Liver (tissue), 9 donors: ENCODE measurements around the gene SIGLEC1. TPM values are rescaled to one million over a fixed set of nuclear protein-coding genes. Genes with fewer than 3 reads are reported as not detected.
A peak's percentile ranks its signal among the peaks of the same experiment; 100 is the strongest.

Source experiments
- DNase-seq: peaks from one replicate; pipeline ENCODE4 v3.0.0-alpha.2; 2017; ENCODE audit warnings: low spot score
- H3K27ac ChIP-seq, 2 donors: one replicate each; pipeline ENCODE4 v1.7.0; 2013; ENCODE audit warnings: inconsistent platforms in 2 of 2, low read length in 2 of 2, control low read depth in 1 of 2, low read depth in 1 of 2, mild to moderate bottlenecking in 1 of 2
- H3K27me3 ChIP-seq, 4 donors: one replicate each; pipeline versions ENCODE4 v1.6.1 to v1.7.0; 2013; ENCODE audit warnings: low read length in 3 of 4, inconsistent platforms in 1 of 4, mild to moderate bottlenecking in 1 of 4, moderate library complexity in 1 of 4; ENCODE audit not compliant: control insufficient read depth in 4 of 4, insufficient read depth in 4 of 4
- H3K36me3 ChIP-seq, 4 donors: one replicate each; pipeline versions ENCODE4 v1.6.1 to v1.7.0; 2013; ENCODE audit warnings: low read length in 3 of 4, mild to moderate bottlenecking in 3 of 4, low read depth in 1 of 4, moderate library complexity in 1 of 4; ENCODE audit not compliant: control insufficient read depth in 4 of 4, insufficient read depth in 3 of 4
- H3K4me1 ChIP-seq, 4 donors: one replicate each; pipeline versions ENCODE4 v1.6.1 to v1.7.0; 2013; ENCODE audit warnings: low read length in 3 of 4, mild to moderate bottlenecking in 3 of 4, moderate library complexity in 1 of 4; ENCODE audit not compliant: control insufficient read depth in 4 of 4, insufficient read depth in 4 of 4
- H3K4me3 ChIP-seq, 3 donors: one replicate each; pipeline versions ENCODE4 v1.6.1 to v1.7.0; 2013; ENCODE audit warnings: low read length in 3 of 3, control low read depth in 1 of 3, low read depth in 1 of 3, mild to moderate bottlenecking in 1 of 3
- H3K9ac ChIP-seq, 2 donors: one replicate each; pipeline ENCODE4 v1.7.0; 2013; ENCODE audit warnings: low read length in 2 of 2, mild to moderate bottlenecking in 2 of 2, moderate library complexity in 2 of 2, control low read depth in 1 of 2, low read depth in 1 of 2
- H3K9me3 ChIP-seq, 4 donors: one replicate each; pipeline versions ENCODE4 v1.6.1 to v1.7.0; 2013; ENCODE audit warnings: low read length in 3 of 4; ENCODE audit not compliant: control insufficient read depth in 4 of 4
- EGR1 ChIP-seq, 2 donors: IDR thresholded peaks; 2 replicates each; pipeline ENCODE4 v1.6.1; 2016 to 2018; ENCODE audit warnings: antibody characterized with exemption in 2 of 2, low read depth in 2 of 2
- FOXA1 ChIP-seq: IDR thresholded peaks from 2 replicates; pipeline ENCODE4 v1.6.1; 2016; ENCODE audit warnings: antibody characterized with exemption
- FOXA2 ChIP-seq: IDR thresholded peaks from 2 replicates; pipeline ENCODE4 v1.6.1; 2016; ENCODE audit warnings: antibody characterized with exemption
- GABPA ChIP-seq, 2 donors: IDR thresholded peaks in 1 of 2; conservative IDR thresholded peaks in 1 of 2; 2 replicates each; pipeline ENCODE4 v1.6.1; 2016; ENCODE audit warnings: antibody characterized with exemption in 2 of 2, mild to moderate bottlenecking in 1 of 2, moderate library complexity in 1 of 2
- HNF4A ChIP-seq, 2 donors: conservative IDR thresholded peaks; 2 replicates each; pipeline ENCODE4 v1.6.1; 2016; ENCODE audit warnings: antibody characterized with exemption in 2 of 2, mild to moderate bottlenecking in 2 of 2
- HNF4G ChIP-seq: IDR thresholded peaks from 2 replicates; pipeline ENCODE4 v1.6.1; 2016; ENCODE audit warnings: antibody characterized with exemption
- JUND ChIP-seq, 2 donors: IDR thresholded peaks; 2 replicates each; pipeline ENCODE4 v1.6.1; 2016; ENCODE audit warnings: antibody characterized with exemption in 2 of 2
- NR2F2 ChIP-seq: IDR thresholded peaks from 2 replicates; pipeline ENCODE4 v1.6.1; 2016; ENCODE audit warnings: antibody characterized with exemption
- RAD21 ChIP-seq, 2 donors: IDR thresholded peaks; 2 replicates each; pipeline ENCODE4 v1.6.1; 2016; ENCODE audit warnings: antibody characterized with exemption in 2 of 2, mild to moderate bottlenecking in 2 of 2
- RXRA ChIP-seq, 2 donors: IDR thresholded peaks; 2 replicates each; pipeline ENCODE4 v1.6.1; 2017 to 2018; ENCODE audit warnings: antibody characterized with exemption in 2 of 2, mild to moderate bottlenecking in 1 of 2
- SP1 ChIP-seq: IDR thresholded peaks from 2 replicates; pipeline ENCODE4 v1.6.1; 2018; ENCODE audit warnings: antibody characterized with exemption, mild to moderate bottlenecking
- TAF1 ChIP-seq: conservative IDR thresholded peaks from 2 replicates; pipeline ENCODE4 v1.6.1; 2016; ENCODE audit warnings: antibody characterized with exemption, mild to moderate bottlenecking
- YY1 ChIP-seq: IDR thresholded peaks from 2 replicates; pipeline ENCODE4 v1.6.1; 2016; ENCODE audit warnings: antibody characterized with exemption, mild to moderate bottlenecking
- WGBS: extraction: QIAGEN DNeasy Blood & Tissue Kit; methylation state at CpG from one replicate; pipeline ENCODE4 v1.1.7; 2013; 5-methylcytosine and 5-hydroxymethylcytosine counted together
- polyA plus RNA-seq, 2 donors: library from polyadenylated mRNA; stranded (reverse) in 1 of 2; unstranded in 1 of 2; fragments of 200-250 nt in 1 of 2; fragments of >200 nt in 1 of 2; fragmentation: Nextera tagmentation in 1 of 2; extraction: Ambion mirVana in 1 of 2; gene quantifications; one replicate each; pipeline versions ENCODE4 v1.2.1 to v1.2.3, GENCODE V29; 2013 to 2015
- total RNA-seq, 2 donors: library from RNA; depleted of rRNA; stranded (reverse); fragments of >200 nt; gene quantifications; one replicate each; pipeline ENCODE4 v1.2.3, GENCODE V29; 2014
- TF ChIP-seq, protein P1 (sequence below): IDR thresholded peaks from 2 replicates; pipeline ENCODE4 v1.6.1; 2016; ENCODE audit warnings: antibody characterized with exemption
- TF ChIP-seq, protein P2 (sequence below): IDR thresholded peaks from 2 replicates; pipeline ENCODE4 v1.6.1; 2016; ENCODE audit warnings: antibody characterized with exemption, mild to moderate bottlenecking
- TF ChIP-seq, protein P3 (sequence below): IDR thresholded peaks from 2 replicates; pipeline ENCODE4 v1.6.1; 2016; ENCODE audit warnings: antibody characterized with exemption
- TF ChIP-seq, protein P4 (sequence below): fragments of 150-350 bp; IDR thresholded peaks from 2 replicates; pipeline ENCODE4 v1.5.1; 2017; ENCODE audit warnings: improper control_type of control experiment, low read depth, low read length; ENCODE audit not compliant: missing input control
- TF ChIP-seq, protein P5 (sequence below): IDR thresholded peaks from 2 replicates; pipeline ENCODE4 v1.6.1; 2016; ENCODE audit warnings: antibody characterized with exemption
- donor health status: healthy.
- donor health status: healthy.
- donor health status: healthy.
- donor health status: healthy.
- donor health status: healthy.

SIGLEC1 gene
- total and polyA plus RNA-seq, 4 donors, result 2.3 to 7.8 (median 7.1) TPM

DNA sequence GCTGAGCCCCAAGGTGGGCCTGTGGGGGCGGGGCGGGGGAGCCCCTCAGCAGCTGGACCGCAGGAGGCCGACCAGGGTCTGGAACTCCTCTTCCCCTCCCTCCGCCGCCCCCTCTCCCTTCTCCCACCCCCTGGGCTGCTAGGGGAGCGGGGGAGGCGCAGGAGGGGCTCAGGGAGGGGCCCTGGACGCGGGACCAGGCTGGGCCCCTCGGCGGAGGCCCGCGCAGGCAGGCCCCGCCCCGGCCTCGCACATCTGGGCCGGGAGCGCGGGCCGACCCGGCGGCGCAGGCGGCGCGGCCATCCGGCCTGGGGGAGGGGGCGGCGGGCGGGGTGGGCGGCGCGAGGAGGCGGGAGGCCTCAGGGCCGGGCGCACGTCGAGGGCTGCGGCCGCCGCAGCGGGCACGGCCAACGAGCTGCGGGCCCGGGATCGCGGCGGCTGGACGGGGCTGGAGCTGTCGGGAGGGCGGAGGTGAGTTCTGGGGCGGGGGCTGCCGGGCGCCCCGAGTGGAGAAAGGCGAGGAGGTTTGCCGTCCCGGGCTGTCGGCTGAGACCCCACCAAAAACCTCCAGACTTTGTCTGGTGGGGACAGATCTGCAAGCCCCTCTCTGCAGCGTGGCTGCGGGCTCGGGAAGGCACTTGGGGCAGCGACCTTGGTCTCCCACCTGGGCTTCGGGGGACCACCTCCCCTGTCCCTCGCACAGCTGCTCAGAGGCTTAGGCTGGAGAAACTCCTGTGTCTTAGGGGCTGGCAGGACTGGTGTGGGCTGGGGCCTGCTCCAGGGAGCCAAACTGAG lies 20.1 kb upstream of the SIGLEC1 start, which contains the start of gene HSPA12B:
Gene HSPA12B, plus strand, starts transcription at position 359 of the 792 bp plus-strand sequence. CDS start 5,990 bp downstream, outside the sequence.
- Histone ChIP-seq H3K9ac (no peak within 1 kb of the TSS), H3K27me3 (peaks cover 0 to 4% (median 1%) of the 10 kb centered on the region in 4 donors), H3K4me1 (no peaks in the 10 kb centered on the region), H3K36me3 (no peaks in the 10 kb centered on the region), H3K4me3 (peak within 1 kb of the TSS in 1 of 3 donors; percentile 4), H3K27ac (no peak within 1 kb of the TSS), H3K9me3 (no peaks in the 10 kb centered on the region)
- no peak for DNase-seq
- TF ChIP-seq JUND (IDR thresholded peaks at IDR 0.05) (no peak), SP1 (no peak)
- TF ChIP-seq, protein P1, sequence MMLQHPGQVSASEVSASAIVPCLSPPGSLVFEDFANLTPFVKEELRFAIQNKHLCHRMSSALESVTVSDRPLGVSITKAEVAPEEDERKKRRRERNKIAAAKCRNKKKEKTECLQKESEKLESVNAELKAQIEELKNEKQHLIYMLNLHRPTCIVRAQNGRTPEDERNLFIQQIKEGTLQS, result no peak
- TF ChIP-seq, protein P2, sequence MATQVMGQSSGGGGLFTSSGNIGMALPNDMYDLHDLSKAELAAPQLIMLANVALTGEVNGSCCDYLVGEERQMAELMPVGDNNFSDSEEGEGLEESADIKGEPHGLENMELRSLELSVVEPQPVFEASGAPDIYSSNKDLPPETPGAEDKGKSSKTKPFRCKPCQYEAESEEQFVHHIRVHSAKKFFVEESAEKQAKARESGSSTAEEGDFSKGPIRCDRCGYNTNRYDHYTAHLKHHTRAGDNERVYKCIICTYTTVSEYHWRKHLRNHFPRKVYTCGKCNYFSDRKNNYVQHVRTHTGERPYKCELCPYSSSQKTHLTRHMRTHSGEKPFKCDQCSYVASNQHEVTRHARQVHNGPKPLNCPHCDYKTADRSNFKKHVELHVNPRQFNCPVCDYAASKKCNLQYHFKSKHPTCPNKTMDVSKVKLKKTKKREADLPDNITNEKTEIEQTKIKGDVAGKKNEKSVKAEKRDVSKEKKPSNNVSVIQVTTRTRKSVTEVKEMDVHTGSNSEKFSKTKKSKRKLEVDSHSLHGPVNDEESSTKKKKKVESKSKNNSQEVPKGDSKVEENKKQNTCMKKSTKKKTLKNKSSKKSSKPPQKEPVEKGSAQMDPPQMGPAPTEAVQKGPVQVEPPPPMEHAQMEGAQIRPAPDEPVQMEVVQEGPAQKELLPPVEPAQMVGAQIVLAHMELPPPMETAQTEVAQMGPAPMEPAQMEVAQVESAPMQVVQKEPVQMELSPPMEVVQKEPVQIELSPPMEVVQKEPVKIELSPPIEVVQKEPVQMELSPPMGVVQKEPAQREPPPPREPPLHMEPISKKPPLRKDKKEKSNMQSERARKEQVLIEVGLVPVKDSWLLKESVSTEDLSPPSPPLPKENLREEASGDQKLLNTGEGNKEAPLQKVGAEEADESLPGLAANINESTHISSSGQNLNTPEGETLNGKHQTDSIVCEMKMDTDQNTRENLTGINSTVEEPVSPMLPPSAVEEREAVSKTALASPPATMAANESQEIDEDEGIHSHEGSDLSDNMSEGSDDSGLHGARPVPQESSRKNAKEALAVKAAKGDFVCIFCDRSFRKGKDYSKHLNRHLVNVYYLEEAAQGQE, result no peak
- 16% methylated on average over 67 of the region's 67 CpGs for WGBS

DNA sequence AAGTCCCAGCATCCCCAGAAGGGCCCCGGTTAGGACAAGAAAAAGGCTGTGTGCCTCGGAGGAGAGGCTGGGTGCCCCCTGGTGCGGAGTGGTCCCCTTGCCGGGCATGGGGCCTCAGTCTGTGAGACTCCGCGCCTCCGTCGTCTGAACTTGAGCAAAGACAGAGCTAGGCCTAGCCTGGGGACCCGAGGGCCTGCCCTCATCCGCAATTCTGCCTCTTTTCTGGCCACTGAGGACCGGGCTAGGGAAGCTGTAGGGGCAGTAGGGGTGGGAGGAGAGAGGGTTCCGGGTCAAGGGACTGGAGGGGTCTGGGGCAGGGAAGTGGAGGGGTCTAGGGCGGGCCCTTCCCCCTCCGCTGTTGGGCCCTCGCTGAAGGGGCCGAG lies 19.5 kb upstream of the SIGLEC1 start:
- no peak for TF ChIP-seq NR2F2
- TF ChIP-seq HNF4A (conservative IDR thresholded peaks at IDR 0.05), result no peak
- TF ChIP-seq JUND (IDR thresholded peaks at IDR 0.05), result no peak
- TF ChIP-seq FOXA1, result no peak
- no peak for TF ChIP-seq TAF1
- TF ChIP-seq, protein P1, result no peak
- TF ChIP-seq HNF4G, result no peak
- TF ChIP-seq FOXA2, result no peak
- no peak for TF ChIP-seq SP1
- TF ChIP-seq, protein P3, sequence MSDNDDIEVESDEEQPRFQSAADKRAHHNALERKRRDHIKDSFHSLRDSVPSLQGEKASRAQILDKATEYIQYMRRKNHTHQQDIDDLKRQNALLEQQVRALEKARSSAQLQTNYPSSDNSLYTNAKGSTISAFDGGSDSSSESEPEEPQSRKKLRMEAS, result no peak
- no peak for TF ChIP-seq RAD21 (IDR thresholded peaks at IDR 0.05)
- no peak for TF ChIP-seq EGR1 (IDR thresholded peaks at IDR 0.05; ENCODE audit: low read depth in 2 of 2)
- no peak for TF ChIP-seq RXRA (IDR thresholded peaks at IDR 0.05)
- no peak for TF ChIP-seq YY1
- TF ChIP-seq, protein P4, sequence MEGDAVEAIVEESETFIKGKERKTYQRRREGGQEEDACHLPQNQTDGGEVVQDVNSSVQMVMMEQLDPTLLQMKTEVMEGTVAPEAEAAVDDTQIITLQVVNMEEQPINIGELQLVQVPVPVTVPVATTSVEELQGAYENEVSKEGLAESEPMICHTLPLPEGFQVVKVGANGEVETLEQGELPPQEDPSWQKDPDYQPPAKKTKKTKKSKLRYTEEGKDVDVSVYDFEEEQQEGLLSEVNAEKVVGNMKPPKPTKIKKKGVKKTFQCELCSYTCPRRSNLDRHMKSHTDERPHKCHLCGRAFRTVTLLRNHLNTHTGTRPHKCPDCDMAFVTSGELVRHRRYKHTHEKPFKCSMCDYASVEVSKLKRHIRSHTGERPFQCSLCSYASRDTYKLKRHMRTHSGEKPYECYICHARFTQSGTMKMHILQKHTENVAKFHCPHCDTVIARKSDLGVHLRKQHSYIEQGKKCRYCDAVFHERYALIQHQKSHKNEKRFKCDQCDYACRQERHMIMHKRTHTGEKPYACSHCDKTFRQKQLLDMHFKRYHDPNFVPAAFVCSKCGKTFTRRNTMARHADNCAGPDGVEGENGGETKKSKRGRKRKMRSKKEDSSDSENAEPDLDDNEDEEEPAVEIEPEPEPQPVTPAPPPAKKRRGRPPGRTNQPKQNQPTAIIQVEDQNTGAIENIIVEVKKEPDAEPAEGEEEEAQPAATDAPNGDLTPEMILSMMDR, result no peak
- no peak for TF ChIP-seq GABPA (IDR thresholded peaks at IDR 0.05 in 1 of 2, conservative IDR thresholded peaks at IDR 0.05 in 1 of 2)
- TF ChIP-seq, protein P5, sequence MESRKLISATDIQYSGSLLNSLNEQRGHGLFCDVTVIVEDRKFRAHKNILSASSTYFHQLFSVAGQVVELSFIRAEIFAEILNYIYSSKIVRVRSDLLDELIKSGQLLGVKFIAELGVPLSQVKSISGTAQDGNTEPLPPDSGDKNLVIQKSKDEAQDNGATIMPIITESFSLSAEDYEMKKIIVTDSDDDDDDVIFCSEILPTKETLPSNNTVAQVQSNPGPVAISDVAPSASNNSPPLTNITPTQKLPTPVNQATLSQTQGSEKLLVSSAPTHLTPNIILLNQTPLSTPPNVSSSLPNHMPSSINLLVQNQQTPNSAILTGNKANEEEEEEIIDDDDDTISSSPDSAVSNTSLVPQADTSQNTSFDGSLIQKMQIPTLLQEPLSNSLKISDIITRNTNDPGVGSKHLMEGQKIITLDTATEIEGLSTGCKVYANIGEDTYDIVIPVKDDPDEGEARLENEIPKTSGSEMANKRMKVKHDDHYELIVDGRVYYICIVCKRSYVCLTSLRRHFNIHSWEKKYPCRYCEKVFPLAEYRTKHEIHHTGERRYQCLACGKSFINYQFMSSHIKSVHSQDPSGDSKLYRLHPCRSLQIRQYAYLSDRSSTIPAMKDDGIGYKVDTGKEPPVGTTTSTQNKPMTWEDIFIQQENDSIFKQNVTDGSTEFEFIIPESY, result no peak
- no peaks in the 10 kb centered on the region for H3K9me3 ChIP-seq
- H3K27me3 ChIP-seq, result peaks cover 0 to 4% (median 1%) of the 10 kb centered on the region in 4 donors
- H3K9ac ChIP-seq, result no peak overlapping the region
- no peaks in the 10 kb centered on the region for H3K4me1 ChIP-seq
- H3K4me3 ChIP-seq, result no peak overlapping the region
- no peak for DNase-seq
- 77% methylated on average over 16 of the region's 16 CpGs for WGBS
- H3K36me3 ChIP-seq, result no peaks in the 10 kb centered on the region
- H3K27ac ChIP-seq, result no peak overlapping the region
